Measurements from ENCODE around the gene SLC36A4.

DNA sequence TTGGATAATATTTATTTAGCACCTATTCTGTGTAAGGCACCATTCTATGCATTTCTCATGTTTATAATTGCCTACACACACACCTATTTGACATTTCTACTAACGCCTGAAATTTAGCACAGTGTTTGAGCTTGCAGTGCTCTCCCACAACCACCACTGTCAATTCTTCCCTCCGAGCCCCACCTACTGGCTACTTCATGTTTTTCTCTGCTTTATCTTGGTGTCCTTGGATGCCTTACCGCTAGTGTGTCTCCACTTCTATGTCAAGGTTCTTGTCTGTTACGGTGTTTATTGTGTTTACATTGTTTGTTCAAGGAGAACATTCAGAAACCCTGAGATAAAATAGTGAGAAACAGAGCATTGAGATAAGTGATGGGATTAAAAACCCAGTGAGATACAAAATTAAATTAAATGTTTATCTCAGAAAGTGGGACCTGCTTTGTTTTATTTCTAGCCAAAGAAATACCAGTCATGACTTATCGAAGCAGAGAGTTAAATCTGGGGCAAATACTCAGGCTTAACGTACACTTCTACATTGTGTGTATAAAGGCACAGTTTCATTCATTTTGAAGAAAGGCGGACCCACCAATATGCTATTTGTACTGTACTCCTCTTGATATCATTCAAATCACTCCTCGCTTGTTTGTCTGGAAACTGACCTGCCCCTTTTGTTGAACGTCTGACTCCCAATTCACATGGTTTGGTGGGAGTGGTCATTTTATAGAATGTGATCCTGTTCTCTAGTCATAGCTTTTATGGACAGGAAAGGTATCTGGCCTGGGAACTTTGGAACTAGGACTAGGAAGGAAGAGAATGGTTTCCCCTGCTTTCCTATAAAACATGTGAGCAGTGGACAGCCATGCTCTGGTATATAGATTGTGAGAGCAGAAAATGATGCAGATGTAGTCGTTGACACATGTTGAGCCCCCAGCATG lies 39.2 kb upstream of the SLC36A4 start:
- TF ChIP-seq POLR2A (IDR thresholded peaks at IDR 0.05) (no peak), POLR2AphosphoS5 (IDR thresholded peaks at IDR 0.05) (peak; percentile 69)
- TF ChIP-seq, protein P1, sequence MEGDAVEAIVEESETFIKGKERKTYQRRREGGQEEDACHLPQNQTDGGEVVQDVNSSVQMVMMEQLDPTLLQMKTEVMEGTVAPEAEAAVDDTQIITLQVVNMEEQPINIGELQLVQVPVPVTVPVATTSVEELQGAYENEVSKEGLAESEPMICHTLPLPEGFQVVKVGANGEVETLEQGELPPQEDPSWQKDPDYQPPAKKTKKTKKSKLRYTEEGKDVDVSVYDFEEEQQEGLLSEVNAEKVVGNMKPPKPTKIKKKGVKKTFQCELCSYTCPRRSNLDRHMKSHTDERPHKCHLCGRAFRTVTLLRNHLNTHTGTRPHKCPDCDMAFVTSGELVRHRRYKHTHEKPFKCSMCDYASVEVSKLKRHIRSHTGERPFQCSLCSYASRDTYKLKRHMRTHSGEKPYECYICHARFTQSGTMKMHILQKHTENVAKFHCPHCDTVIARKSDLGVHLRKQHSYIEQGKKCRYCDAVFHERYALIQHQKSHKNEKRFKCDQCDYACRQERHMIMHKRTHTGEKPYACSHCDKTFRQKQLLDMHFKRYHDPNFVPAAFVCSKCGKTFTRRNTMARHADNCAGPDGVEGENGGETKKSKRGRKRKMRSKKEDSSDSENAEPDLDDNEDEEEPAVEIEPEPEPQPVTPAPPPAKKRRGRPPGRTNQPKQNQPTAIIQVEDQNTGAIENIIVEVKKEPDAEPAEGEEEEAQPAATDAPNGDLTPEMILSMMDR (IDR thresholded peaks at IDR 0.05): peak in 3 of 4 experiments; percentile 41 to 64 (median 55)

Measured in prostate gland (tissue), 2 donors.